ENCODE results near the gene PCBP1. TPM values are rescaled to one million over a fixed set of nuclear protein-coding genes. Genes with fewer than 3 reads are reported as not detected.
A peak's percentile ranks its signal among the peaks of the same experiment; 100 is the strongest.

PCBP1 gene
- total RNA-seq, 6 donors from 2014 or later: 126 to 384 (median 236) TPM

DNA sequence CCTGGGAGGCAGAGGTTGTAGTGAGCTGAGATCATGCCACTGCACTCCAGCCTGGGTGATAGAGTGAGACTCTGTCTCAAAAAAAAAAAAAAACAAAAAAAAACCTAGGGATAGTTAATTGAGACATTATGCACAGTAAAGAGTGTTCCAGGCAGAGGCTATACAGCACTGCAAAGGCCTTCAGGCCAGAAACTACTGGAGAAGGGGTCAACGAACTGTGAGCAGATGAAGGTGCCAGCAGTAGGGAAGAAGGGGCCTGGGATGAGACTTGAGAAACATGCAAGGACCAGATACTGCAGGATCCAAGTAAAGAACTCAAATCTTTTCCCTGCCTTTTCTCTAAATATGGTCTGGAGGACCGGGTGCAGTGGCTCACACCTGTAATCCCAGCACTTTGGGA lies 26.0 kb upstream of the PCBP1 start:
- DNase-seq (no peak), ATAC-seq (ENCODE audit: low FRiP score in 2 of 2) (no peak)
- TF ChIP-seq EP300 (IDR thresholded peaks at IDR 0.05): no peak
- TF ChIP-seq, protein P1, sequence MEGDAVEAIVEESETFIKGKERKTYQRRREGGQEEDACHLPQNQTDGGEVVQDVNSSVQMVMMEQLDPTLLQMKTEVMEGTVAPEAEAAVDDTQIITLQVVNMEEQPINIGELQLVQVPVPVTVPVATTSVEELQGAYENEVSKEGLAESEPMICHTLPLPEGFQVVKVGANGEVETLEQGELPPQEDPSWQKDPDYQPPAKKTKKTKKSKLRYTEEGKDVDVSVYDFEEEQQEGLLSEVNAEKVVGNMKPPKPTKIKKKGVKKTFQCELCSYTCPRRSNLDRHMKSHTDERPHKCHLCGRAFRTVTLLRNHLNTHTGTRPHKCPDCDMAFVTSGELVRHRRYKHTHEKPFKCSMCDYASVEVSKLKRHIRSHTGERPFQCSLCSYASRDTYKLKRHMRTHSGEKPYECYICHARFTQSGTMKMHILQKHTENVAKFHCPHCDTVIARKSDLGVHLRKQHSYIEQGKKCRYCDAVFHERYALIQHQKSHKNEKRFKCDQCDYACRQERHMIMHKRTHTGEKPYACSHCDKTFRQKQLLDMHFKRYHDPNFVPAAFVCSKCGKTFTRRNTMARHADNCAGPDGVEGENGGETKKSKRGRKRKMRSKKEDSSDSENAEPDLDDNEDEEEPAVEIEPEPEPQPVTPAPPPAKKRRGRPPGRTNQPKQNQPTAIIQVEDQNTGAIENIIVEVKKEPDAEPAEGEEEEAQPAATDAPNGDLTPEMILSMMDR (IDR thresholded peaks at IDR 0.05): no peak
- Histone ChIP-seq H3K27me3 (no peaks in the 10 kb centered on the region), H3K36me3 (peaks cover 0 to 73% (median 34%) of the 10 kb centered on the region in 4 donors), H3K27ac (no peak overlapping the region), H3K4me1 (no peaks in the 10 kb centered on the region), H3K4me3 (no peak overlapping the region), H3K9me3 (no peaks in the 10 kb centered on the region)
- 93 to 100% methylated on average over 2 of the region's 2 CpGs for WGBS, 2 donors

DNA sequence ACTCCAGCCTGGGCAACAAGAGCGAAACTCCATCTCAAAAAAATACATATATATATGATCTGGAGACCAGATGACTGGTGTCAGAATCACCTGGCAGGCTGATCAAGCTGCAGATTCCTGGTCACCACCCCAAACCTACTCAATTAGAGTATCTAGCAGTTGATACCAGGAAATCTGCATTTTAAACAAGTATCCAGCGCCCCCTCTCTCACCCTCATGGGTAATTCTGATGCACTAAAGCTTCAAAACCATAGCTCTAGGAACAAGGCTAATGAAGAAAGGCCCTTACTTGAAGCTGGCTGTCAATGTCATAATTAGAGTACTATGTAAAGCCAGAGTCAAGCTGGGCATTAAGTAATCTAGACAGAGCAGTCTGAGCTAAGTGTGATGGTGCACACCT lies 25.0 kb upstream of the PCBP1 start:
- ATAC-seq (ENCODE audit: low FRiP score in 2 of 2): no peak
- H3K9me3 ChIP-seq: no peaks in the 10 kb centered on the region
- H3K27ac ChIP-seq: no peak overlapping the region
- H3K4me1 ChIP-seq: no peaks in the 10 kb centered on the region
- peaks cover 0 to 79% (median 34%) of the 10 kb centered on the region in 4 donors for H3K36me3 ChIP-seq
- H3K27me3 ChIP-seq: no peaks in the 10 kb centered on the region
- TF ChIP-seq POLR2AphosphoS5 (IDR thresholded peaks at IDR 0.05) (no peak), POLR2A (IDR thresholded peaks at IDR 0.05) (no peak), EP300 (IDR thresholded peaks at IDR 0.05) (no peak)
- TF ChIP-seq, protein P1 (IDR thresholded peaks at IDR 0.05): no peak
- no peak for DNase-seq
- no peak overlapping the region for H3K4me3 ChIP-seq
- WGBS, 2 donors: 95% methylated on average over 2 of the region's 2 CpGs

DNA sequence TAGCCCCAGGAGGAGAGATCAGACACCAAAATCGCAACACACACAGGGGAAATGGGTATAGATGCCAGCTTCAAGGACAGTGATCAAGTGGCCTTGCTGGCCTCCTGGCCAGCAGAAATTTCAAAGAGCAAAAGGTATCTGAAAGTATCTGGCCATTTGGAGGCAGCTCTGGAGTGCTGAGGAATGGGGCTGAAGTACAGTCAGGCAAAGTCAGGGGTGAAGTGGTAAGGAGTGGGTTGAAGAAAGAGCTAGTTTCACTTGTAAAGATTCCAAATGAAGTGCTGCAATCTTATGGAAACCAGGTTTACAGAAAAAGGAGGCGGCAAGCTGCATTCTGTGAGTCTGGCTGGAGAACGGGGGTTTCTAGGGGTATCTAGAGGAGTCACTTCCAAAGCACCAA lies 19.2 kb upstream of the PCBP1 start:
- TF ChIP-seq EP300 (IDR thresholded peaks at IDR 0.05) (peak in 1 of 4 donors; percentile 8), POLR2AphosphoS5 (IDR thresholded peaks at IDR 0.05) (no peak)
- ATAC-seq (ENCODE audit: low FRiP score in 2 of 2) (no peak), DNase-seq (no peak)
- peaks cover 26 to 37% (median 29%) of the 10 kb centered on the region in 4 donors for H3K4me1 ChIP-seq
- no peak overlapping the region for H3K4me3 ChIP-seq
- 73 to 85% methylated on average over 3 of the region's 3 CpGs for WGBS, 2 donors
- H3K9me3 ChIP-seq: no peaks in the 10 kb centered on the region
- H3K36me3 ChIP-seq: peaks cover 0 to 39% (median 11%) of the 10 kb centered on the region in 4 donors
- H3K27ac ChIP-seq: peak overlapping the region; percentile 20 to 85 (median 58)
- no peaks in the 10 kb centered on the region for H3K27me3 ChIP-seq

DNA sequence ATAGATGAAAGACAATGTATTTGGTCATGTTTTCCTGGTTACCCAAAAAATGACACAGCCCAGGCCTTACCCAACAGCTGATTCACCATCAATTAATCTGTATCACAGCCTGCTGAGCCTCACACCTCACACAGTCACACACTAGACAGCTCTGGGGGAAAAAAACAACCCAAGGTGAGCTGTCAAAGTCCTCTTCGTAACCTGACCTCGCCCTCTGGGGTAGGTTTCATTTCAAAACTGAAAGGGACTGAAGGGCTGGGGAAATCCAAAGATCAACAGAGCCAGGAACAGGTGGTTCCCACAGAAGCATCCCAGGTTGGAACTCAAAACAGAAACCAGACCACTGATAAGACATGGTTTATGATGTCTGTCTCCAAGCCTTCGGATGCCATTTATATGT lies 18.2 kb upstream of the PCBP1 start:
- DNase-seq: peak in 1 of 2 donors; percentile 55
- peaks cover 0 to 37% (median 8%) of the 10 kb centered on the region in 4 donors for H3K36me3 ChIP-seq
- TF ChIP-seq POLR2A (IDR thresholded peaks at IDR 0.05) (no peak), POLR2AphosphoS5 (IDR thresholded peaks at IDR 0.05) (peak in 1 of 2 donors; percentile 25), EP300 (IDR thresholded peaks at IDR 0.05) (no peak)
- TF ChIP-seq, protein P1 (IDR thresholded peaks at IDR 0.05): no peak
- peak overlapping the region; percentile 20 to 85 (median 60) for H3K27ac ChIP-seq
- 48 to 60% methylated on average over 3 of the region's 3 CpGs for WGBS, 2 donors
- H3K4me3 ChIP-seq: no peak overlapping the region
- peak; percentile 24 to 41 for ATAC-seq (ENCODE audit: low FRiP score in 2 of 2)
- peaks cover 26 to 37% (median 29%) of the 10 kb centered on the region in 4 donors for H3K4me1 ChIP-seq
- H3K27me3 ChIP-seq: no peaks in the 10 kb centered on the region
- H3K9me3 ChIP-seq: no peaks in the 10 kb centered on the region

DNA sequence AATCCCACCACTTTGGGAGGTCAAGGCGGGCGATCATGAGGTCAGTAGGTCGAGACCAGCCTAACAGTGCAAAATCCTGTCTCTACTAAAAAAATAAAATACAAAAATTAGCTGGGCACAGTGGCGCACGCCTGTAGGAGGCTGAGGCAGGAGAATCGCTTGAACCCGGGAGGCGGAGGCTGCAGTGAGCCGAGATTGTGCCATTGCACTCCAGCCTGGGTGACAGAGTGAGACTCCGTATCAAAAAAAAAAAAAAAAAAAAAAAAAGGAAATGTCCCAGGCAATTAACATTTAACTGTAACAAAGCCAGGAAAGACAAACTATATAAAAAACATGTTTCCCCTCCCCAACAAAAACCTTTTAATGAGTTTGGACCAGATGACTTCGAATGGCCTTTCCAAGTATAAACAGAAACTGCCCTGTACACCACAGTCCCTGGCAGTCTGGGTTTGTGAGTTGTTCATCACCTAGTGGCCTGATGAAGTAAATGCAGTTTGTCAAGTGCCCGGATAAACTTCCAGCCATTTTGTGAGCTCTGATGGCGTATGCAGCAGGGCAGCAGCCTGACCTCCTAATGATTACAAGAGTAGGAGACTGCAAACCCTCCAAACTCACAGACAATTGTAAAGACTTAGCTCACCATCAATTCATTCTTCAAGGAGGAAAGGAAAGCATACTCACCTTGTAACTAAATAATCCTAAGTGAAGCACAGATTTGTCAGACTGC lies 16.6 kb upstream of the PCBP1 start:
- peak overlapping the region in 2 of 4 donors; percentile 16 to 20 for H3K4me3 ChIP-seq
- WGBS, 2 donors: 58 to 60% methylated on average over 13 of the region's 13 CpGs
- no peaks in the 10 kb centered on the region for H3K27me3 ChIP-seq
- ATAC-seq (ENCODE audit: low FRiP score in 2 of 2) (peak; percentile 96 to 98), DNase-seq (peak in 1 of 2 donors; percentile 86)
- peak overlapping the region; percentile 20 to 85 (median 62) for H3K27ac ChIP-seq
- peaks cover 26 to 37% (median 29%) of the 10 kb centered on the region in 4 donors for H3K4me1 ChIP-seq
- H3K36me3 ChIP-seq: peaks cover 0 to 37% (median 7%) of the 10 kb centered on the region in 4 donors
- no peaks in the 10 kb centered on the region for H3K9me3 ChIP-seq
- TF ChIP-seq, protein P1 (IDR thresholded peaks at IDR 0.05): peak; percentile 77 to 93 (median 89)
- TF ChIP-seq EP300 (IDR thresholded peaks at IDR 0.05) (no peak), POLR2AphosphoS5 (IDR thresholded peaks at IDR 0.05) (peak; percentile 29 to 36), POLR2A (IDR thresholded peaks at IDR 0.05) (peak in 1 of 4 donors; percentile 15)

Data from upper lobe of left lung (tissue), 6 donors.